ENCODE measurements around the gene MLIP. TPM values are rescaled to one million over a fixed set of nuclear protein-coding genes. Genes with fewer than 3 reads are reported as not detected.

The MLIP gene
- total RNA-seq, 1 donor from 2014 or later: not detected

DNA sequence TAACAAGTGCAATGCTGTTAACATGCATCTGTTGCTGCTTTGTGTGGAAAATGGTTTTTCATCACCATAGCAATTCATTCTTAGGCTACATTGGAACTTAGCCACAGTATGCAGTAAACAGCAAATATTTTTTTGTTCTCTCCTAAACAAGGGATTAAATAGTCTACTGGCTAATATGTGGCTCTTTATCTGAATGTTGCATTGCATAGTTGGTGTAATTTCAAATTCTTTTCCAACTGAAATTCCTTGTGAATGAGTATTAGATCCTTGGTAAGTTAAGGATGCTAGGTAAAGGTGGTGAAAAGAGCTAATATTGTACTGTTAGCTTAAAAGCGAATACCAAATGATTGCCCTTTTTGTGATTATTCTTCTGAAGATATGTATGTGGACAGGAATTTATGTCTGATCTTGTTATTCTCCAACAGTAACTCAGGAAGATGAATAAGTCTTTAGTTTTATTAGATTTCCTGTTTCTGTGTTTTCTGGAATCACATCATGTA lies 958 bp downstream of the MLIP start:
- H3K4me1 ChIP-seq: peaks cover 15% of the 10 kb centered on the region
- TF ChIP-seq, protein P1, sequence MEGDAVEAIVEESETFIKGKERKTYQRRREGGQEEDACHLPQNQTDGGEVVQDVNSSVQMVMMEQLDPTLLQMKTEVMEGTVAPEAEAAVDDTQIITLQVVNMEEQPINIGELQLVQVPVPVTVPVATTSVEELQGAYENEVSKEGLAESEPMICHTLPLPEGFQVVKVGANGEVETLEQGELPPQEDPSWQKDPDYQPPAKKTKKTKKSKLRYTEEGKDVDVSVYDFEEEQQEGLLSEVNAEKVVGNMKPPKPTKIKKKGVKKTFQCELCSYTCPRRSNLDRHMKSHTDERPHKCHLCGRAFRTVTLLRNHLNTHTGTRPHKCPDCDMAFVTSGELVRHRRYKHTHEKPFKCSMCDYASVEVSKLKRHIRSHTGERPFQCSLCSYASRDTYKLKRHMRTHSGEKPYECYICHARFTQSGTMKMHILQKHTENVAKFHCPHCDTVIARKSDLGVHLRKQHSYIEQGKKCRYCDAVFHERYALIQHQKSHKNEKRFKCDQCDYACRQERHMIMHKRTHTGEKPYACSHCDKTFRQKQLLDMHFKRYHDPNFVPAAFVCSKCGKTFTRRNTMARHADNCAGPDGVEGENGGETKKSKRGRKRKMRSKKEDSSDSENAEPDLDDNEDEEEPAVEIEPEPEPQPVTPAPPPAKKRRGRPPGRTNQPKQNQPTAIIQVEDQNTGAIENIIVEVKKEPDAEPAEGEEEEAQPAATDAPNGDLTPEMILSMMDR (IDR thresholded peaks at IDR 0.05): no peak
- TF ChIP-seq EZH2 (IDR thresholded peaks at IDR 0.05): no peak
- TF ChIP-seq EZH2phosphoT487 (IDR thresholded peaks at IDR 0.05): no peak
- no peaks in the 10 kb centered on the region for H3K36me3 Mint-ChIP-seq
- H4K20me1 ChIP-seq (ENCODE audit: low read depth): no peaks in the 10 kb centered on the region
- H3K27ac Mint-ChIP-seq: no peak overlapping the region
- H3K4me2 ChIP-seq: no peak overlapping the region
- no peak overlapping the region for H3K9ac ChIP-seq
- H3K27me3 ChIP-seq: no peaks in the 10 kb centered on the region
- no peak overlapping the region for H3K27ac ChIP-seq
- no peaks in the 10 kb centered on the region for H3F3A ChIP-seq (ENCODE audit: low read depth)
- H3K36me3 ChIP-seq: no peaks in the 10 kb centered on the region
- H3K79me2 ChIP-seq (ENCODE audit: low read depth): no peaks in the 10 kb centered on the region
- H3K9me3 ChIP-seq (ENCODE audit: low read depth): no peaks in the 10 kb centered on the region
- peaks cover 4% of the 10 kb centered on the region for H3K9me3 Mint-ChIP-seq
- DNase-seq (ENCODE audit: low spot score): no peak
- H3K4me3 ChIP-seq: no peak overlapping the region
- no peak overlapping the region for H2AFZ ChIP-seq (replicated peaks)
- H3K27me3 Mint-ChIP-seq (ENCODE audit: insufficient read depth, low read depth): peaks cover 6% of the 10 kb centered on the region
- H3K4me3 Mint-ChIP-seq: no peak overlapping the region
- peaks cover 8% of the 10 kb centered on the region for H3K4me1 Mint-ChIP-seq

DNA sequence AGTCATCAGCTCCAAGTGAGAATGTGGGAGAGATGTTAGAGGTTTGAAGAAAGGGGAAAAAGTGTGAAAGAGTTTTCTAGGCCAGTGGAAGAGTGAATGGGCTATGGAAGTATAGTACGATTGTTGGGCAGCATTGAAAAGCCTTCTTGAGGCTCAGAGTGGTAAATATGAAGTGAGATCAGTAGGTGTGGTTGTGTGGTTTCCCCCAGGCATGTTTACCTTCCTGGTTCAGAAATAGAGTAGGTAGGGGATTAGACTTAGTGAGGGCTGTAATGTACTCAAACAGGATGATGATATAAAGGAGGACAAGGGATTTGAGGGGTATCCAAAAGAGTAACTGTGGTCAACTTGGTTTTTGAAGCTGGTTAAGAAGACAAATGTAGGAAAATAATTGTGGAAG lies 3.7 kb downstream of the MLIP start:
- no peak overlapping the region for H2AFZ ChIP-seq (replicated peaks)
- Mint-ChIP-seq H3K4me1 (peaks cover 8% of the 10 kb centered on the region), H3K27me3 (ENCODE audit: insufficient read depth, low read depth) (peaks cover 6% of the 10 kb centered on the region), H3K4me3 (no peak overlapping the region), H3K36me3 (no peaks in the 10 kb centered on the region), H3K9me3 (peaks cover 6% of the 10 kb centered on the region), H3K27ac (no peak overlapping the region)
- H3K27ac ChIP-seq: no peak overlapping the region
- DNase-seq (ENCODE audit: low spot score): no peak
- H3K4me1 ChIP-seq: peaks cover 18% of the 10 kb centered on the region
- H3K4me2 ChIP-seq: no peak overlapping the region
- H3K79me2 ChIP-seq (ENCODE audit: low read depth): no peaks in the 10 kb centered on the region
- no peaks in the 10 kb centered on the region for H3K27me3 ChIP-seq
- no peaks in the 10 kb centered on the region for H3F3A ChIP-seq (ENCODE audit: low read depth)
- no peak overlapping the region for H3K9ac ChIP-seq
- H3K9me3 ChIP-seq (ENCODE audit: low read depth): no peaks in the 10 kb centered on the region
- no peak overlapping the region for H3K4me3 ChIP-seq
- H4K20me1 ChIP-seq (ENCODE audit: low read depth): no peaks in the 10 kb centered on the region
- H3K36me3 ChIP-seq: no peaks in the 10 kb centered on the region
- TF ChIP-seq EZH2phosphoT487 (IDR thresholded peaks at IDR 0.05) (no peak), EZH2 (IDR thresholded peaks at IDR 0.05) (no peak)
- TF ChIP-seq, protein P1 (IDR thresholded peaks at IDR 0.05): no peak

DNA sequence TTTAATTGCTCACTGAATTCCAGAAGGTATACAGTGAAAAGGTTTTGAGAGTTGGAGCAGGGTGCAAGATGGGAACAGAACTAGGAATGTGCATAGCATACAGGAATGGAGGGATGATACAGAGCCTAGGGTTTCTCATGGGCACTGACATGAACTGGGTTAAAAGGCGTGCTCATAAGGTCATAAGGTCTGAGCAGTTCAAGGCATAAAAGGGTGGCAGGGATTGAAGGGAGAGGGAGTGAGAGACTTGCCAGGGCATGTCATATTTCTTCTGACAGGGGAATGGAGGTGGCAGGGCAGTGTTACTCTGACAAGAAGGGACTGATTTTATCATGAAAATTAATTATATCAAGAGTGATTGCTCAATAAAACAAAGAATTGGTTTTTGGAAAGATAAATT lies 4.7 kb downstream of the MLIP start:
- no peak overlapping the region for H3K27ac ChIP-seq
- no peak for TF ChIP-seq EZH2phosphoT487 (IDR thresholded peaks at IDR 0.05)
- TF ChIP-seq, protein P1 (IDR thresholded peaks at IDR 0.05): no peak
- no peak for TF ChIP-seq EZH2 (IDR thresholded peaks at IDR 0.05)
- Mint-ChIP-seq H3K4me1 (peaks cover 8% of the 10 kb centered on the region), H3K27ac (no peak overlapping the region), H3K9me3 (peaks cover 6% of the 10 kb centered on the region), H3K27me3 (ENCODE audit: insufficient read depth, low read depth) (peaks cover 6% of the 10 kb centered on the region), H3K4me3 (no peak overlapping the region), H3K36me3 (no peaks in the 10 kb centered on the region)
- H3K9ac ChIP-seq: no peak overlapping the region
- no peaks in the 10 kb centered on the region for H3K27me3 ChIP-seq
- no peak overlapping the region for H3K4me3 ChIP-seq
- H3K4me1 ChIP-seq: peaks cover 15% of the 10 kb centered on the region
- H3K36me3 ChIP-seq: no peaks in the 10 kb centered on the region
- H3K9me3 ChIP-seq (ENCODE audit: low read depth): no peaks in the 10 kb centered on the region
- no peaks in the 10 kb centered on the region for H3F3A ChIP-seq (ENCODE audit: low read depth)
- no peak overlapping the region for H3K4me2 ChIP-seq
- no peaks in the 10 kb centered on the region for H4K20me1 ChIP-seq (ENCODE audit: low read depth)
- no peaks in the 10 kb centered on the region for H3K79me2 ChIP-seq (ENCODE audit: low read depth)
- no peak overlapping the region for H2AFZ ChIP-seq (replicated peaks)
- no peak for DNase-seq (ENCODE audit: low spot score)

Measured in neural progenitor cell (in vitro differentiated cells).